Heart right ventricle (tissue), 16 donors: ENCODE results near the gene DNPEP. TPM values are rescaled to one million over a fixed set of nuclear protein-coding genes. Genes with fewer than 3 reads are reported as not detected.
"Not testable (repeated sequence)": the region's sequence is repeated elsewhere in the genome, so short reads cannot be mapped to it uniquely, and the experiment has no call there.

Experiments
- ATAC-seq, 8 donors: fragments of 200-7000 bp; cut with Tn5 transposase; one replicate each; pipeline ENCODE4 v1.9.1; 2020; ENCODE audit warnings: mild to moderate bottlenecking in 8 of 8, moderate library complexity in 8 of 8, moderate number of reproducible peaks in 1 of 8
- DNase-seq, 2 donors: peaks; one replicate each; pipeline ENCODE4 v3.0.0-alpha.2; 2020
- H3K27ac ChIP-seq, 10 donors: fragments of 200-600 bp; sonication (generic) in 2 of 10; one replicate each; pipeline versions ENCODE4 v1.5.0 to v1.8.0; 2020 to 2022; ENCODE audit warnings: mild to moderate bottlenecking in 3 of 10
- H3K27me3 ChIP-seq, 7 donors: fragments of 200-600 bp; one replicate each; pipeline ENCODE4 v1.8.0; 2021 to 2022; ENCODE audit warnings: mild to moderate bottlenecking in 2 of 7
- H3K36me3 ChIP-seq, 9 donors: fragments of 200-600 bp; sonication (generic) in 1 of 9; one replicate each; pipeline versions ENCODE4 v1.5.0 to v1.8.0; 2020 to 2022; ENCODE audit warnings: mild to moderate bottlenecking in 2 of 9
- H3K4me1 ChIP-seq, 9 donors: fragments of 200-600 bp; sonication (generic) in 1 of 9; one replicate each; pipeline versions ENCODE4 v1.5.0 to v1.8.0; 2020 to 2022; ENCODE audit warnings: mild to moderate bottlenecking in 4 of 9
- H3K4me3 ChIP-seq, 10 donors: fragments of 200-600 bp; sonication (generic) in 2 of 10; one replicate each; pipeline versions ENCODE4 v1.5.0 to v1.8.0; 2020 to 2022; ENCODE audit warnings: mild to moderate bottlenecking in 7 of 10, moderate library complexity in 2 of 10
- H3K9me3 ChIP-seq, 11 donors: fragments of 200-600 bp in 10 of 11; sonication (generic) in 2 of 11; one replicate each; pipeline versions ENCODE4 v1.5.0 to v1.8.0; 2013 to 2022; ENCODE audit warnings: mild to moderate bottlenecking in 2 of 11, control low read depth in 1 of 11, moderate library complexity in 1 of 11
- WGBS, 2 donors: extraction: QIAGEN DNeasy Blood & Tissue Kit; methylation state at CpG; one replicate each; pipeline ENCODE4 v1.1.7; 2013; ENCODE audit warnings: inconsistent platforms in 1 of 2; 5-methylcytosine and 5-hydroxymethylcytosine counted together
- intact Hi-C, 10 donors: fragments of 100-400 bp; cut with DNase I; formaldehyde crosslinking; loops; one replicate each; pipeline versions ENCODE4 v1.11.1 to v1.14.2; 2022
- polyA plus RNA-seq, 2 donors: library from polyadenylated mRNA; stranded (reverse); fragments of 200-250 nt; gene quantifications; one replicate each; pipeline ENCODE4 v1.2.3, GENCODE V29; 2013
- total RNA-seq, 10 donors: library from RNA; stranded (reverse); fragmentation: NEBNext Ultra II Directional in 3 of 10; extraction: Animal tissue kit (Norgen Biotek cat#: 25700) in 3 of 10; gene quantifications; one replicate each; pipeline versions ENCODE4 v1.2.1 to v1.2.4, GENCODE V29; 2021 to 2023
- TF ChIP-seq, protein P1 (sequence below), 9 donors: fragments of 200-600 bp; sonication (generic) in 2 of 9; IDR thresholded peaks; one replicate each; pipeline versions ENCODE4 v1.5.0 to v1.8.0; 2021 to 2022; ENCODE audit warnings: antibody characterized with exemption in 9 of 9, mild to moderate bottlenecking in 5 of 9, moderate library complexity in 1 of 9
- donor health status: Arrhythmogenic right ventricular cardiomyopathy.
- donor health status: ischemic (EF 13 %, LVEDD 7.1; RV severe dilation, severe dysfunction).
- donor health status: healthy with polysubstance abuse.
- donor health status: DM: no; HTN: yes; CAD: no.
- donor health status: DM: no; HTN: no; CAD: no.
- donor health status: ischemic (EF 25% LVEDD 6.9; RV normal size, moderate dysfunction).
- donor health status: ischemic (EF 25% LVEDD 5.7; RV mildly dilated, moderate dysfunction).
- donor health status: healthy.
- donor health status: DM: yes; HTN: yes; CAD: no.
- donor health status: Ischemic cardiomyopathy.
- donor health status: ischemic (EF 35%, LVEDD 5.7; RV mildly dilated, moderate dysfunction).
- donor health status: nonischemic (EF 11% LVEDD 7.7; RV severe dilation, severe dysfunction).
- donor health status: DM: yes; HTN: yes; CAD: no.
- donor health status: PGD.
- donor health status: ischemic (EF 29% LVEDD 5.4; RV normal size, mild dysfunction).
- donor health status: nonischemic (EF 23%, LVEDD 6.1; RV moderate dilation, normal function).

The DNPEP gene
- total and polyA plus RNA-seq, 12 donors = 56.1 to 110 (median 71.2) TPM

DNA sequence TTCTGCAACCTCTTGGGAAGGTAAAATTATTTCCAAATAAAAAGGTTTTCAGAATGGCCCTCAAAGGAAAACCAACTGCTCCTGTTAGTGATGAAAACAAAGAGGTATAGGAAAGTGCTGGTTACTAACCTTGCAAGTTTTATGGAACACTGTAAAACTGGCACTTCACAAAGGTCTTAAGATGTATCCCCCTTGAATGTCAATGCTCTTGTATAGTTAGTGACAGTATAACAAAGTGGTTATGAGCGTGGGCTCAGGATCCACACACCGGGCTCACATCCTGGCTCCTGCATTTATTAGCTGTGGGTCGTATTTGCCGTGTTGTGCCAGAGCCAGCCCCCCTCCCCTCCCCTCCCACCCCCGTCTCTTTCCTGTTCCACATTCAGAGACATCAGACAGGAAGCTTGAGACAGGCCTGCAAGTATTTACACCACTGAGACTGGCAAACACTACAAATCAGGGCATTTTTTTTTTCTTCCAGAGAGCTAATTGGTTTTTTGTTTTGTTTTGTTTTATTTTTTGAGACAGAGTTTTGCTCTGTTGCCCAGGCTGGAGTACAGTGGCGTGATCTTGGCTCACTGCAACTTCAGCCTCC, 9.2 kb upstream of the DNPEP start:
- H3K27me3 ChIP-seq = no peaks in the 10 kb centered on the region
- H3K9me3 ChIP-seq = no peaks in the 10 kb centered on the region
- no peak overlapping the region for H3K27ac ChIP-seq
- ATAC-seq (no peak), DNase-seq (no peak)
- H3K4me1 ChIP-seq = peaks cover 0 to 4% (median 0%) of the 10 kb centered on the region in 9 donors
- intact Hi-C loops = no loop called here
- no peak overlapping the region for H3K4me3 ChIP-seq
- WGBS, 2 donors = 66% methylated on average over 6 of the region's 6 CpGs
- H3K36me3 ChIP-seq = no peaks in the 10 kb centered on the region
- TF ChIP-seq, protein P1, sequence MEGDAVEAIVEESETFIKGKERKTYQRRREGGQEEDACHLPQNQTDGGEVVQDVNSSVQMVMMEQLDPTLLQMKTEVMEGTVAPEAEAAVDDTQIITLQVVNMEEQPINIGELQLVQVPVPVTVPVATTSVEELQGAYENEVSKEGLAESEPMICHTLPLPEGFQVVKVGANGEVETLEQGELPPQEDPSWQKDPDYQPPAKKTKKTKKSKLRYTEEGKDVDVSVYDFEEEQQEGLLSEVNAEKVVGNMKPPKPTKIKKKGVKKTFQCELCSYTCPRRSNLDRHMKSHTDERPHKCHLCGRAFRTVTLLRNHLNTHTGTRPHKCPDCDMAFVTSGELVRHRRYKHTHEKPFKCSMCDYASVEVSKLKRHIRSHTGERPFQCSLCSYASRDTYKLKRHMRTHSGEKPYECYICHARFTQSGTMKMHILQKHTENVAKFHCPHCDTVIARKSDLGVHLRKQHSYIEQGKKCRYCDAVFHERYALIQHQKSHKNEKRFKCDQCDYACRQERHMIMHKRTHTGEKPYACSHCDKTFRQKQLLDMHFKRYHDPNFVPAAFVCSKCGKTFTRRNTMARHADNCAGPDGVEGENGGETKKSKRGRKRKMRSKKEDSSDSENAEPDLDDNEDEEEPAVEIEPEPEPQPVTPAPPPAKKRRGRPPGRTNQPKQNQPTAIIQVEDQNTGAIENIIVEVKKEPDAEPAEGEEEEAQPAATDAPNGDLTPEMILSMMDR (IDR thresholded peaks at IDR 0.05) = no peak

DNA sequence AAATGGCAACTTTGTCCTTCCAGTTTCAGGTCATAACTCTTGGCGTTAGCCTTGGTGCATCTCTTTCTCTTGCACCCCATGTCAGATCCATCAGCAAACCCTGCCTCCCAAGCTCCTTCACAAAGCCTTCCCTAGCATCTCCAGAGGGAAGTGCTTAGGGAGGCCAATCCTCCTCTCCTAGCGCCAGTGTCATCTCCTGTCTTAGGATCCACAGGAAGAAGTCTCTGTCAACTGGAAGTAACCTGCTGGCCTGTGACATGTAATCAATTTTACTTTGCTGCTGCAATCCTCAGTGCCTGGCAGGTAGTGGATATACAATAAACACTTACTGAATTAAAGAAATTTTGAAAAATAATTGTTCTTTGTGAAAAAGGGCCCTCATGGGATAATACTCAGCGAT, 7.9 kb upstream of the DNPEP start:
- Histone ChIP-seq H3K27ac (no peak overlapping the region), H3K9me3 (peaks cover 0 to 4% (median 0%) of the 10 kb centered on the region in 11 donors), H3K4me1 (peaks cover 0 to 4% (median 0%) of the 10 kb centered on the region in 9 donors), H3K4me3 (no peak overlapping the region), H3K36me3 (no peaks in the 10 kb centered on the region), H3K27me3 (no peaks in the 10 kb centered on the region)
- no peak for ATAC-seq
- DNase-seq = no peak
- WGBS, 2 donors = 93 to 96% methylated on average over 3 of the region's 3 CpGs
- intact Hi-C loops = no loop called here
- TF ChIP-seq, protein P1 (IDR thresholded peaks at IDR 0.05) = no peak

DNA sequence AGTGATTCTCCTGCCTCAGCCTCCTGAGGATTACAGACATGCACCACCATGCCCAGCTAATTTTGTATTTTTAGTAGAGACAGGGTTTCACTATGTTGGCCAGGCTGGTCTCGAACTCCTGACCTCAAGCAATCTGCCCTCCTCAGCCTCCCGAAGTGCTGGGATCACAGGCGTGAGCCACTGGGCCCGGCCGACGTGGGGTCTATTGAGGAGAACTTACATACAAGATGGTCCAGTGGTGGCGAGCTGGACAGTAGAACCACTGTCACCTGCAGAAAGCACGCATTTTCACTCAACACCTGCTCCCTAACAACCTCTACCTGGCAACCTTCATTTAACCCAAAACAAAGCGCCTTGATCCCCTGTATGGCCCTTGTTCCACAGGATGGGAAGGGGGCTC, 7.3 kb upstream of the DNPEP start:
- H3K4me1 ChIP-seq, H3K27ac ChIP-seq, H3K27me3 ChIP-seq, intact Hi-C loops, DNase-seq, H3K9me3 ChIP-seq, H3K36me3 ChIP-seq, ATAC-seq, H3K4me3 ChIP-seq: not testable (repeated sequence)
- WGBS, 2 donors = 94 to 95% methylated on average over 9 of the region's 9 CpGs

DNA sequence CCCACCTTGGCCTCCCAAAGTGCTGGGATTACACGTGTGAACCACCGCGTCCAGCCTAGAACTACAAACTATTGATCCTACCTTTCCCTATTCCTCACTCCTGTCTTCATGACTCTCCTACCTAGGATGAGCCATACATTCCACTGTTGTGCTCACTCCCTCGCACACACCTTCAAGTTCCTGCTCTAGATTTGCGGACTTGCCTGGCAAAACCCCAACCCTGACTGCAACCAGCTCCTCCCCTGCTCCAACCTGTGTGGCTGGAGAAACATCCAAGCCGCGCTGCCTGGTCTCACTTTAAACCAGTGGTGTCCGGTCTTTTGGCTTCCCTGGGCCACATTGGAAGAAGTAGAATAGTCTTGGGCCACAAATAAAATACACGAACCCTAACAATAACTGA, 5.0 kb upstream of the DNPEP start:
- DNase-seq (no peak), ATAC-seq (no peak)
- TF ChIP-seq, protein P1 (IDR thresholded peaks at IDR 0.05) = no peak
- peaks cover 0 to 5% (median 4%) of the 10 kb centered on the region in 9 donors for H3K4me1 ChIP-seq
- WGBS, 2 donors = 87 to 91% methylated on average over 9 of the region's 9 CpGs
- intact Hi-C loops = no loop called here
- no peak overlapping the region for H3K27ac ChIP-seq
- H3K36me3 ChIP-seq = no peaks in the 10 kb centered on the region
- H3K4me3 ChIP-seq = no peak overlapping the region
- H3K9me3 ChIP-seq = peaks cover 0 to 4% (median 0%) of the 10 kb centered on the region in 11 donors
- H3K27me3 ChIP-seq = no peaks in the 10 kb centered on the region

DNA sequence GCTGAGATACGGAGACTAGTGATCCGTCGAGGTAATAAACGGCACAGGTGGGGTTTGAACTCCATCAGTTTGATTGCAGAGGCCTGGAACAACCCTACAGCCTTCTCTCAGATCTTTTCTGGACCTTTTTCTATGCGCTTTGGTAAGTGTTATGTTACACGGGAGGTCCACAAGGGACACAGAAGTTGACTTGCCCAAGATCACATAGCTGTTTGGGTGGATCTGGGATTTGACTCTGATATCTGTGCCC, 1.1 kb upstream of the DNPEP start:
- peaks cover 0 to 28% (median 10%) of the 10 kb centered on the region in 9 donors for H3K36me3 ChIP-seq
- peaks cover 0 to 4% (median 0%) of the 10 kb centered on the region in 11 donors for H3K9me3 ChIP-seq
- no peak for ATAC-seq
- H3K27me3 ChIP-seq = no peaks in the 10 kb centered on the region
- 53 to 55% methylated on average over 6 of the region's 6 CpGs for WGBS, 2 donors
- peak overlapping the region; percentile 65 to 97 (median 96) for H3K27ac ChIP-seq
- TF ChIP-seq, protein P1 (IDR thresholded peaks at IDR 0.05) = no peak
- H3K4me1 ChIP-seq = peaks cover 5 to 29% (median 13%) of the 10 kb centered on the region in 9 donors
- DNase-seq = no peak
- H3K4me3 ChIP-seq = peak overlapping the region in 7 of 10 donors; percentile 86 to 99 (median 91)
- intact Hi-C loops = loop anchor here in 5 of 10 donors (1.0 to 10.0 kb wide), 5 partner anchors 108 to 224 kb away; partner anchors contain the start of genes CNPPD1 (in 4 of the 5), RETREG2 (in 4 of the 5), SLC23A3 (in 2 of the 5) and GMPPA (in 1 of the 5)
